CD4-positive, alpha-beta T cell treated with Interleukin-10 for 1 hour (primary cell): ENCODE measurements around the gene RANBP9.
A peak's percentile ranks its signal among the peaks of the same experiment; 100 is the strongest.

ENCODE experiments used
- DNase-seq: peaks from one replicate; pipeline ENCODE4 v3.0.0-alpha.2; 2020

RANBP9 gene

DNA sequence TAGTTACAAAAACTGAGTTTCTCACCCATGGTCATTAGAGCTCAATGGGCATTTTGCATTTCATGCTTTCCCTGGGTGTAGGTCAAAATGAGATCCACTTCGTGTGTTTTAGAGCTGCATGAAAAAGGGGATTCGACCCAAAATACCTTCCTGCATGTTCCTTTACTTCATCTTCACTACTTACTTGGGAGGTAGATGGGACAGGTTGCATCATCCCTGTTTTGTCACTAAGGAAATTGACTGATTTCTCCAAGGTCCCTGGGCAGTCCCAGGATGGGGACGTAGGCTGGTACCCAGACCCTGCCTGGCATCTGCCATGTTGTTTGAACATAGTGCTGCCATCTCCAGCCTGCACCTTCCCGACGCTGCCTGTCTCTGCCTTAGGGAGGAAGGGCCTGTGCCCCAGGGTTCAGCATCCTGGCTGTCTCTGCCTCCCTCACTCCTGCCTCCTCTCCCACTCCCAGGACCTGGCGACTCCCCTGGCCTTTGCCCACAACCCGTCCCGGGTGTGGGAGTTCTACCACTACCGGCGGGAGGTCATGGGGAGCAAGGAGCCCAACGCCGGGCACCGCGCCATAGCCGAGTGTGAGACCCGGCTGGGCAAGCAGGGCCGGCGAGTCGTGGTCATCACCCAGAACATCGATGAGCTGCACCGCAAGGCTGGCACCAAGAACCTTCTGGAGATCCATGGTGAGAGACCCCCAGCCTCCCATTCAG is 120.3 kb downstream of the RANBP9 start:
- DNase-seq: no peak

DNA sequence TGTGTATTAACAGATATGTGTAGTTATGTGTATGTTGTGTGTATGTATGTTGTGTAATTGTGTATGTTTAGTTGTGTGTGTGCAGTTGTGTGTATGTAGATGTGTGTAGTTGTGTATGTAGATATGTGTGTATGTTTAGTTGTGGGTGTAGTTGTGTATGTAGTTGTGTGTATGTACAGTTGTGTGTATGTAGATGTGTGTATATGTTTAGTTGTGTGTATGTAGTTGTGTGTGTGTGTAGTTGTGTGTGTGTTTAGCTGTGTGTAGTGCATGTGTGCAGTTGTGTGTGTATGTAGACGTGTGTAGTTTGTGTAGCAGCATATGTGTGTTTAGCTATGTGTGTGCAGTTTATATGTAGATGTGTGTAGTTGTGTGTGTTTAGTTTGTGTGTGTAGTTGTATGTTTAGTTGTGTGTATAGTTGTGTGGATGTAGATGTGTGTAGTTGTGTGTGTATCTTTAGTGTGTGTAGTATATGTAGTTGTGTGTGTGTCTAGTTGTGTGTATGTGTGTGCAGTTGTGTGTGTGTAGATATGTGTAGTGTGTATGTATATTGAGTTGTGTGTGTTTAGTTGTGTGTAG is 121.0 kb downstream of the RANBP9 start:
- no peak for DNase-seq

DNA sequence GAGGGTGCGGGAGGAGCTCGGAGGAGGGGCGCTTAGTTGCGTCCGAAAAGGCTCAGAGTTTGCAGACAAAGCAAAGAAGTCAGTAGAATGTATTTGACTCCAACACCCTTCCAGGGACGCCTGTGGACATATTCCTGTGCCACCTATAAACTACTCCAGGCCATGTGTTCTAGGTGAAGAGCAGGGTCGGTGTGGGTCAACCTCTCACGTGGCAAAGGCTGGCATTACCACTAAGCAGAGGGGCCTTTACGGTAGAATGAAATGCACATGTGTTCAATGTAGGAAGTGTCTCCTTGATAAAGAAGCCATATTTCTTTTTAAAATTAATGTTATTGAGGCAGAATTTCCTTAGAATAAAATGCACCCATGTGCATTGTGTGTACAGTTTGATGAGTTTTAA is 121.8 kb downstream of the RANBP9 start:
- no peak for DNase-seq

DNA sequence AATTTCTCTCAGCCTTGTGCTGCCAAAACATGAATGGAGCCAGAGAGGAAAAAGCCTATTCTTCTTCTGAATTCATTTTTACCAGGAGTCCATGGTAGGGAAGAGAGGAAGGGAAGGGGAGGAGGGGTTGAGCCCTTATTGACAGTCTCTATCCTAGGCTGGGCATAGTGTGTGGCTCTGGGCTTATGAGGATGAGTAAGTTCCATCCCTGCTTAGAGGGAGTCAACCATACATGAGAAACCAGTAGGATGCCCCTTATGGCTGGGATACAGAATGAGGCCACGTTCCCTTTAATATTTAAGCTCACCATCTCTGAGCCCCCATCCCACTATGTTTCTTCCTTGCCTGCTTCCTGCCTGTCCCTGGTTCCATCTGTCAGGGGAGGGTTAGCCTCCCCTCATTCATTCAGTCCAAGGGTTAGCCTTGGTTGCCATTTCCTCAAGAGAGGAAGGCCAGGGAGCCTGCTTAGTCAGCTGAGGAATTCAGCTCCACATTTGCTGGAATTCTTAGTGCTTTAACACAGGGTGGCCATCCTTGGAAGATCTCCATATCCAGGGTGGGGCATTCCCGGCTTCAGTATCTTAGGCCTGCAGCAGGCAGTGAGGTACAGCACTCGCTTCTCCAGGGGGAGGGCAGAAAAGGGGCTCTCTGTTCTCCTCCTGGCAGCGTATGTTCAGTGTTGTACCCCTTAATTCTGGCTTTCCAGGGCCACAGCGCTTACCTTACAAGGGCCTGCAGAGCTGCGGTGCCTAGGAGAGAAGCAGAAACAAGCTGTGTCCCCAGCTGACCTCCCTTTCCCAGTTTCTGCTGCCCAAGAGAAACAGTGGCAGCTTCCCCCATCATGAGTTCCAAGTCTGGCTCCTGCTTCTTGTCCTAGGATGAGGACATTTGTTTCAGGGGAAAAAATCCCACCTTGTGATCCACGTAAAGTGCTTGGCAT is 124.8 kb downstream of the RANBP9 start:
- DNase-seq: no peak

DNA sequence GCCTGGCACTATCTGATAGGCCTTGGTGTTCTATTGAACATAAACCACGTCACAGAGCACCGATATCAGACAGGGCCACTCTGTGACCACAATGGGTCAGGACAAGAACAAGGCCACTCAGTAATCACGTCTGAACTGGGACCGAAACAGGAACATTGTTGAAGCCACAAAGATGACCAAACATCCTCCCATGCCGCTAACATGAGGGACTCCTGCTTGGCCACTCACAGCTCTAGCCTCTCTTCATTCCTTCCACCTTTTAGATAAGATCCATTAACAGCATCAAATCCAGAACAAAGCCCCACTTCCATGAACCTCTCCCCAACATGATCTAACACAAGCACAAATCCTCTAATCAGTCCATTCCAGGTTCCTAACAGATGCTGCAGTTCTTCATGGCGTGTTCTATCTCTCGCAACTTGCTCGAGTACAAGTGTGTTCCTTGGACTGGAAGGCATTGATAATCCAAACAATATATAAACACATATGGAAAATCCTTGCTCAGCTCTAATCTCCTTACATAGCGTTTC is 129.9 kb downstream of the RANBP9 start:
- DNase-seq: no peak

DNA sequence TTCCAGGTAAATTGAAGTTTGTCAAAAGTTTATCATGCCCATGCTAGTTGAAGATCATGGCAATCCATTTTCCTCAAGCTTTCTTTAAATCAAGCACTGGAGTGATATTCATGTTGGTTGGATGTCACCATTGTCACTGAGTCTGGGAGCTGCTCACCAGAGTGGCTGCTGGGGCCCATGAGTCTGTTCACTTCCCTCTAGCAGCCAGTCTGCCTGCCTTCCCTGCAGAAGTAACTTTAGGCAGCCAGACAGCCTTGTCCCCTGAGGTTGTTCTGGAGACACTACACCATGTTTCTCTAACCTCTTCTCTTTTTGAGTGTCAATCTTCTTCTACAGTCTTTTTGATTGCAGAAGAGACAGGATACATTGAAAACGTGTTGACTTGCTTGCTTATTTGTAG is 131.7 kb downstream of the RANBP9 start:
- no peak for DNase-seq

DNA sequence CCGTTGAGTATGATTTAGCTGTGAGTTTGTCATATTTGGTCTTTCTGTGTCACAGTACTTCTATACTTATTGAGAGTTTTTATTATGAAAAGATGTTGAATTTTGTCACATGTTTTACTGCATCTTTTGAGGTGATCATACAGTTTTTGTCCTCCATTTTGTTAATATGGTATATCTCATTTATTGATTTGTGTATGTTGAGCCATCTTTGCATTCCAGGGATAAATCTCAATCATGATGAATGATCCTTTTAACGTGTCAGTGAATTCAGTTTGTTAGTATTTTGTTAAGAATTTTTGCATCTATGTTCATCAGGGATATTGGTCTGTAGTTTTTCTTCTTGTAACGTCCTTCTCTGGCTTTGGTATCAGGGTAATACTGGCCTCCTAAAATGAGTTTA is 133.7 kb downstream of the RANBP9 start:
- DNase-seq: no peak

DNA sequence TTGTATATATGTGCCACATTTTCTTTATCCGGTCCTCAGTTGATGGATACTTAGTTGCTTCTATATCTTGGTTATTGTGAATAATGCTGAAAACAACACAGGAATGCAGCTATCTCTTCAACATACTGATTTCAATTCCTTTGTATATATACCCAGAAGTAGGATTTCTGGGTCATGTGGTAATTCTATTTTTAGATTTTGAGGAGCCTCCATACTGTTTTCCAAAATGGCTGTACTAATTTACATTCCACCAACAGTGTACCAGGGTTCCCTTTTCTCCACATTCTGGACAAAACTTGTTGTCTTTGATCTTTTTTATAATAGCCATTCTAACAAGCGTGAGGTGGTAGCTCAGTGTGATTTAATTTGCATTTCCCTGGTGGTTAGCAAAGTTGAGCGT is 135.6 kb downstream of the RANBP9 start:
- no peak for DNase-seq

DNA sequence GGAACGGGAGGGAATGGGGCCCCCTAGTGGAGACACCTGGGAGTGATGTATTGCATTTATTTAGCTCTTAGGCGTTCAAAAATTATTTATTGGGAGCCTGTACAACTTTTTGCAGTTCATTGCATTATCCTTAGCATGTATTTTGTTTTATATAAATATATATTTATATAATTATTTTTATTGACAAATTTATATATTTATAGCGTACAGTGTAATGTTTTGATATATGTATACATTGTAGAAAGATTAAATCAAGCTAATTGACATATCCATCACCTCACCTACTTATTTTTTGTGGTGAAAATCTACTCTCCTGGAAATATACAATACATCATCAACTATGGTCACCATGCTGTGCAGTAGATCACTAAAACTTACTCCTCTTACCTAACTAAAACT is 136.3 kb downstream of the RANBP9 start:
- no peak for DNase-seq

DNA sequence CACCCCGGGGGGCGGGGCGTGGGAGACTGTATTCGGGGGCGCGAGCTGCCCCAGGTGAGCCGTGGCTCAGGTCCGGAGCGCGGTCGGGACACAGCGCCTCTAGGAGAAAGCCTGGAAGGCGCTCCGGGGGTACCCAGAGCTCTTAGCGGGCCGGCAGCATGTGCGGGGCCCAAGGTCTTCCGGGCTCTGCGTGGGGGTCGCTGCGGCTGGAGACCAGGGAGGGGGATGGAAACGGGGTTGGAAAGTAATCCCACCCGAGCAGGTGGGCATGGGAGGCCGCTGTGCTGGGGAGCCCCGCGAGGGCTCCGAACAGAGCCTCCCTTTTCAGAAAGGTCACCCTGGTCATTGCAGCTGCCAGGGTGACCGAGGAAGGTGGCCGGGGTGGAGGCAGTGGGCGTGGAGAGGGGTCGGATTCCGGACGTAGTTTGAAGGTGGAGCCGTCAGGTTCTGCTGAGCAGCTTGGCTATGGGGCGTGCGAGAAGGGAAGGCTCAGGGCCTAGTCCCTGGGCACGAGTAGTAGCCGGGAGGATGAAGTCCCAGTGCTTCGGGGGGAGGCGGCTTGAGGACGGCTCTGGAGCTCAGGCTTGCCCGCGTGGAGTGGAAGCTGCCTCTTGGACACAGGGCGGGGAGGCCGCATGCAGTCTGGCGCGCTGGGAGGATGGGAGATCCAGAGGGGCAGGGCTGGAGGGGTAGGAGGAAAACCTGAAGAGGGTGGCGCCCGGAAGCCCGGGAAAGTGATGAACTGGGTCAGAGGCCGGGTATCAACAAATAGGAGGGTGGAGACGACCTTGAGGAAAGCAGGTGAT is 136.9 kb downstream of the RANBP9 start, which contains the start of gene SIRT5:
Gene SIRT5, plus strand, starts transcription at position 31 of the 806 bp plus-strand sequence. CDS start 9,510 bp downstream, outside the sequence.
- DNase-seq: peak; percentile 79

DNA sequence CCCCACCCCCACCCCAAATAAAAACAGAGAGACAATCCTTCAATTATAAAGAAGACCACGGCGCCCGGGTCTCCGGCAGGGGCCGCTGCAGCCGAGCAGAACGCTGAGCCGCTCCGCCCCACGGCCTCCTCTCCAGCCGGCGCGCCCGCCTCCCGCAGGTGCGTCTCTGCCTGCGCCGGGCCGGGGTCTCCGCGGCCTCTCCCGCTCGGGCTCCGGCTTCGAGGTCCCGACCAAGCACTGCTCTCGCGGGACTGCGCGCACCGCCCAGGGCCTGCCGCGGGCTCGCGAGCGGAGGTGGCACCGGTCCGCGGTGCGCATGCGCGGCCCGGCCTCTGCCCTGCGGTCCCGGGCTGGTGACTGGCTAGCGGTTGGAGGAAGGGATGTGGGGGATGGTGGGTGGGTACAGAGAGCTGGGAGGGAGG is 137.5 kb downstream of the RANBP9 start:
- peak; percentile 95 for DNase-seq

DNA sequence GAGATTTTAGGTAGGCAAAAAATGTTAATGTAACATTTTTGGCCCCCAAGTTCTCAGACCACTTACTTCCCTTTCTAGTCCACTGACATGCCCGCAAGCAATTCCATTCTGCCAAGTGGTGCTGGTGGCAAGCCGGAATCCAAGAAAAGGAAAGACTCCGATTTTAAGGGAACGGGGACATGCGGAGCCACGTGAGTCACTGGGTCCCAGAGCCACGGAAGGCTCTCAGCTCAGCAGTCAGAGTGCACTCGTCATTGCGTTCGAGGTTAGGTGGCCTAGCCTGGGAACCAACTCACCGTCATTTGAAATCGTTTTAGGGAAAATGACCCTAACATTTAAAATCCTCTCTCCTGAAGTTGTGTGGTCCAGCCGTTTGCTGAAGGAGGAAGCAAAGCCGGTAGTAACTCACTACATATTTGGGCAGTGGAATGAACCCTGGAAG is 137.9 kb downstream of the RANBP9 start:
- no peak for DNase-seq

DNA sequence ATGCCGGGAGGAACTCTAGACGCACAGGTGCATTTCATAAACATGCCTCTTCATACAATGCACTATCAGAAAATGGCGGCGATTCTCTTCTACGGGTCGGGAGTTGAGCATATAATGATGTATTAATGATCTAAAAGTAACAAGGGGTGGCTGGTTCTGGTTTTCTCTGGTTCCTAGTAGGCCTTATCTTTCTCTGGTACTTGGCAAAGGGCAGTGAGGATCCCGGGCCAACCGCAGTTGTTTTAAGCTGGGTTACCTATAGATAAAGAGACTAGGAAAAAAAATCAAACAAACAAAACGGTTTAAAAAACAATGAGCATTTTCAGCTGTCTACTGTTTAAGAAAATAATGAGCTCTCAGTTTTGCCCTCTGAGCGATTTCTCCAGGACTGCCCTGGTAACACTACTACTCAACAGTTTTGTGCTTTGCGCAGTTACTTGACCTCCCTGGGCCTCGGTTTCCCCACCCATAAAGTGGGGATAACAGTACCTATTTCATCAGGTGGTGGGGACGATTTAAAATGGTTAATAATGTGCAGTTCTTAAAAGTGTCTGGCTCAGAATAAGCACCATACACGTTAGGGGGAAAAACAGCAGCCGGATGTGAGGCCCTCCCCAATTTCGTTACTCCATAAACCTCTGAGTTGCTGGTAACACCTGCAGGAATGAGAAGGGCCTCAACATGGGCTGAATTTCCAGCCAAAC is 138.5 kb downstream of the RANBP9 start:
- no peak for DNase-seq

DNA sequence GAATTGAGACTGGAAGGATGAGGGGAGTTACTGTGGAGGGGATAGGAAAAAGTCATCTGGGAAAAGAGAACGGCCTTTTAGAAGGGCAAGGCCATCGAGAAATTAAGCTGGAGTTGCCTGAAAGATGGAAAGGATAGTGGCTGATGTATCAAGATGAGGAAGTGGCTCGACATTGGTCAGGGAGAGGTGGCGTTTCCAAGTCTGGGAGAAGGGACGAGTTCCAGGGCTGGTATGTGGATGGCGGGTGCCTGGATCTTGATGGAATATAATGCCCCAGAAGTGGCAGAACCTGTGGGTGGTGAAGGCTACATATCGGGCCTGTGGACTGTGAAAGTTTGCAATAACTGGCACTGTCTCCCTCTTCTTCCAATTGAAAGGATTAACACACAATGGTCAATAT is 139.4 kb downstream of the RANBP9 start:
- no peak for DNase-seq
